Endothelial cell of umbilical vein (primary cell): Measurements from ENCODE around the gene MYO7B. TPM values are rescaled to one million over a fixed set of nuclear protein-coding genes. Genes with fewer than 3 reads are reported as not detected.

Experiments used
- BruUV-seq: library from RNA; stranded (reverse); fragments of 400-500 nt; replicated peaks from 2 replicates; lab custom pipeline; 2021; lab: Mats Ljungman, UMichigan
- CTCF ChIA-PET: fragments of 300-600, 350-600 bp; sonication (Branson Sonifier 250); formaldehyde crosslinking; loops from one replicate; lab custom pipeline; 2021; ENCODE audit warnings: antibody characterized with exemption, inconsistent platforms; lab: Charles Lee
- POLR2A ChIA-PET: fragments of 300-600, 350-600 bp; sonication (Branson Sonifier 250); formaldehyde crosslinking; loops from one replicate; lab custom pipeline; 2021; ENCODE audit warnings: antibody characterized with exemption, inconsistent platforms; lab: Charles Lee
- DNase-seq: peaks from one replicate; pipeline ENCODE4 v3.0.0-alpha.2; 2011; ENCODE audit warnings: low read depth, low spot score
- FAIRE-seq: peaks from 2 replicates; lab custom pipeline; 2011; peaks lifted over from hg19 to GRCh38; lab: Jason Lieb, UNC
- H2AFZ ChIP-seq: 2 replicates; pipeline ENCODE4 v1.6.0; 2012; ENCODE audit warnings: low read depth, low read length, control low read depth, inconsistent platforms
- H3K27ac ChIP-seq: 2 replicates; pipeline ENCODE4 v1.5.1; 2011; ENCODE audit warnings: low read depth, mild to moderate bottlenecking, control low read depth, low read length, moderate library complexity; ENCODE audit not compliant: insufficient read depth
- H3K27me3 ChIP-seq, 2 experiments: 2 replicates each; pipeline versions ENCODE4 v1.6.0 to v1.6.1; 2011; ENCODE audit warnings: low read length in 2 of 2, mixed read lengths in 1 of 2; ENCODE audit not compliant: control insufficient read depth in 2 of 2, insufficient read depth in 2 of 2
- H3K36me3 ChIP-seq, 2 experiments: 2 replicates in 1 of 2; 3 replicates in 1 of 2; pipeline ENCODE4 v1.5.1; 2011; ENCODE audit warnings: low read length in 2 of 2, mild to moderate bottlenecking in 1 of 2, moderate library complexity in 1 of 2; ENCODE audit not compliant: control insufficient read depth in 2 of 2, insufficient read depth in 2 of 2; ENCODE audit errors: extremely low read depth in 1 of 2
- H3K4me1 ChIP-seq: 3 replicates; pipeline ENCODE4 v1.5.1; 2011; ENCODE audit warnings: mild to moderate bottlenecking, low read length; ENCODE audit not compliant: control insufficient read depth, insufficient read depth; ENCODE audit errors: extremely low read depth
- H3K4me2 ChIP-seq: 2 replicates; pipeline ENCODE4 v1.6.1; 2011; ENCODE audit warnings: low read length, control low read depth, mixed read lengths; ENCODE audit not compliant: insufficient read depth
- H3K4me3 ChIP-seq, 3 experiments: fragments of 200-600 bp in 1 of 3; sonication (generic), shearing (Covaris generic) in 1 of 3; replicated peaks in 1 of 3; 2 replicates each; pipeline ENCODE4 v1.5.1; 2011 to 2016; ENCODE audit warnings: control low read depth in 3 of 3, low read length in 3 of 3, mild to moderate bottlenecking in 2 of 3, inconsistent platforms in 1 of 3, low read depth in 1 of 3, moderate library complexity in 1 of 3; ENCODE audit not compliant: insufficient read depth in 1 of 3
- H3K79me2 ChIP-seq: 2 replicates; pipeline ENCODE4 v1.6.0; 2012; ENCODE audit warnings: low read length, inconsistent platforms; ENCODE audit not compliant: control insufficient read depth, insufficient read depth
- H3K9ac ChIP-seq: replicated peaks from 2 replicates; pipeline ENCODE3; 2011; ENCODE audit warnings: low read length, control low read depth; ENCODE audit not compliant: insufficient read depth; ENCODE audit errors: extremely low read depth
- H3K9me1 ChIP-seq: replicated peaks from 3 replicates; pipeline ENCODE4 v1.6.0; 2011; ENCODE audit warnings: mild to moderate bottlenecking, low read length; ENCODE audit not compliant: control insufficient read depth, insufficient read depth; ENCODE audit errors: extremely low read depth
- H3K9me3 ChIP-seq: replicated peaks from 2 replicates; pipeline ENCODE4 v1.5.1; 2012; ENCODE audit warnings: low read length, inconsistent platforms; ENCODE audit not compliant: control insufficient read depth, insufficient read depth
- H4K20me1 ChIP-seq: replicated peaks from 2 replicates; pipeline ENCODE3; 2011; ENCODE audit warnings: mild to moderate bottlenecking, low read length; ENCODE audit not compliant: control insufficient read depth, insufficient read depth; ENCODE audit errors: extremely low read depth
- EZH2 ChIP-seq: IDR thresholded peaks from 2 replicates; pipeline ENCODE4 v1.6.1; 2012; ENCODE audit warnings: borderline replicate concordance, low read depth, mild to moderate bottlenecking, moderate library complexity, low read length, inconsistent platforms; ENCODE audit not compliant: severe bottlenecking
- FOS ChIP-seq: IDR thresholded peaks from 2 replicates; pipeline ENCODE4 v1.6.1; 2011; ENCODE audit warnings: mild to moderate bottlenecking, low read length, moderate library complexity, borderline replicate concordance; ENCODE audit not compliant: insufficient read depth
- GATA2 ChIP-seq: IDR thresholded peaks from 2 replicates; pipeline ENCODE4 v1.7.0; 2011; ENCODE audit warnings: low read depth, mild to moderate bottlenecking, moderate library complexity, mixed read lengths, low read length; ENCODE audit not compliant: insufficient read length, insufficient read depth
- JUN ChIP-seq: IDR thresholded peaks from 2 replicates; pipeline ENCODE4 v1.6.1; 2011; ENCODE audit warnings: borderline replicate concordance, low read depth; ENCODE audit not compliant: insufficient read length, insufficient read depth
- MYC ChIP-seq: IDR thresholded peaks from one replicate; pipeline ENCODE4 v1.6.1; 2011; ENCODE audit warnings: mild to moderate bottlenecking, low read depth, low read length
- POLR2A ChIP-seq: IDR thresholded peaks from 2 replicates; pipeline ENCODE4 v1.6.1; 2012; ENCODE audit warnings: low read depth, mild to moderate bottlenecking, control low read depth, low read length
- dilution Hi-C: fragments of 300-500 bp; cut with MboI; formaldehyde crosslinking; loops from one replicate; pipeline ENCODE4 v1.15.0; 2019; ENCODE audit warnings: low sequenced_read_pairs; ENCODE audit not compliant: extremely low pct_ligation_motif_present
- intact Hi-C: fragments of 100-400 bp; cut with micrococcal nuclease; formaldehyde crosslinking; loops from one replicate; pipeline ENCODE4 v1.10.0; 2022
- polyA plus RNA-seq, 4 experiments: library from polyadenylated mRNA; depleted of rRNA in 3 of 4; stranded (reverse) in 3 of 4; unstranded in 1 of 4; fragments of >200 nt; gene quantifications; 2 replicates each; pipeline versions ENCODE4 v1.2.1 to v1.2.3, GENCODE V29; 2011 to 2012; ENCODE audit warnings: missing spikeins in 1 of 4
- total RNA-seq: library from RNA; stranded (reverse); gene quantifications from 2 replicates; pipeline ENCODE4 v1.2.3, GENCODE V29; 2021
- TF ChIP-seq, protein P1 (sequence below), 2 donors: IDR thresholded peaks; 1 replicate in 1 of 2; 2 replicates in 1 of 2; pipeline ENCODE4 v1.5.1; 2011; ENCODE audit warnings: low read length in 2 of 2, mild to moderate bottlenecking in 2 of 2, moderate library complexity in 2 of 2, control low read depth in 1 of 2, inconsistent platforms in 1 of 2, low read depth in 1 of 2; ENCODE audit not compliant: insufficient read depth in 1 of 2; ENCODE audit errors: extremely low read depth in 1 of 2
- TF ChIP-seq, protein P2 (sequence below): IDR thresholded peaks from 2 replicates; pipeline ENCODE4 v1.6.1; 2011; ENCODE audit not compliant: insufficient read depth, insufficient read length

MYO7B gene
- total and polyA plus RNA-seq, 2 donors (not counting 3 experiments of a cell fraction or from before 2014, with no cell fraction given), result 0.17 TPM; not detected in 1

DNA sequence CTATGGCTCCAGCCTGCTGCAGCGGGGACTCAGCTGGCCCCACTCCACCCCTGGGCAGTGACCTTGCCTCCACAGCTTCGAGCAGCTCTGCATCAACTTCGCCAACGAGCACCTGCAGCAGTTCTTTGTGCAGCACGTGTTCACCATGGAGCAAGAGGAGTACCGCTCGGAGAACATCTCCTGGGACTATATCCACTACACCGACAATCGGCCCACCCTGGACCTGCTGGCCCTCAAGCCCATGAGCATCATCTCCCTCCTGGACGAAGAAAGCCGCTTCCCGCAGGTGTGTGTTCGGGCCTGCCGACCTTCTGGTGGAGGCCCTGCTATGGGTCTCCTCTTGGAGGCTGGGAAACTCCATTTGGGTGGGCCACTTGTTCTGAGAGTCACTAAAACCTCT lies 48.6 kb downstream of the MYO7B start:
- intact Hi-C loops, result no loop called here
- Histone ChIP-seq H3K4me3 (no peak overlapping the region), H4K20me1 (no peaks in the 10 kb centered on the region), H3K27me3 (peaks cover 2% of the 10 kb centered on the region in 2 experiments), H3K27ac (no peak overlapping the region), H3K9me1 (no peaks in the 10 kb centered on the region), H3K9ac (no peak overlapping the region), H3K4me1 (no peaks in the 10 kb centered on the region), H3K36me3 (no peaks in the 10 kb centered on the region), H3K79me2 (no peaks in the 10 kb centered on the region), H3K4me2 (no peak overlapping the region), H3K9me3 (no peaks in the 10 kb centered on the region), H2AFZ (no peak overlapping the region)
- FAIRE-seq, result no peak
- DNase-seq, result no peak
- TF ChIP-seq, protein P1, sequence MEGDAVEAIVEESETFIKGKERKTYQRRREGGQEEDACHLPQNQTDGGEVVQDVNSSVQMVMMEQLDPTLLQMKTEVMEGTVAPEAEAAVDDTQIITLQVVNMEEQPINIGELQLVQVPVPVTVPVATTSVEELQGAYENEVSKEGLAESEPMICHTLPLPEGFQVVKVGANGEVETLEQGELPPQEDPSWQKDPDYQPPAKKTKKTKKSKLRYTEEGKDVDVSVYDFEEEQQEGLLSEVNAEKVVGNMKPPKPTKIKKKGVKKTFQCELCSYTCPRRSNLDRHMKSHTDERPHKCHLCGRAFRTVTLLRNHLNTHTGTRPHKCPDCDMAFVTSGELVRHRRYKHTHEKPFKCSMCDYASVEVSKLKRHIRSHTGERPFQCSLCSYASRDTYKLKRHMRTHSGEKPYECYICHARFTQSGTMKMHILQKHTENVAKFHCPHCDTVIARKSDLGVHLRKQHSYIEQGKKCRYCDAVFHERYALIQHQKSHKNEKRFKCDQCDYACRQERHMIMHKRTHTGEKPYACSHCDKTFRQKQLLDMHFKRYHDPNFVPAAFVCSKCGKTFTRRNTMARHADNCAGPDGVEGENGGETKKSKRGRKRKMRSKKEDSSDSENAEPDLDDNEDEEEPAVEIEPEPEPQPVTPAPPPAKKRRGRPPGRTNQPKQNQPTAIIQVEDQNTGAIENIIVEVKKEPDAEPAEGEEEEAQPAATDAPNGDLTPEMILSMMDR (IDR thresholded peaks at IDR 0.05; ENCODE audit: extremely low read depth in 1 of 2, insufficient read depth in 1 of 2, low read depth in 1 of 2, low read length in 2 of 2), result no peak
- no peak for TF ChIP-seq GATA2
- TF ChIP-seq FOS, result no peak
- no peak for TF ChIP-seq POLR2A
- TF ChIP-seq EZH2, result no peak
- TF ChIP-seq MYC, result no peak
- TF ChIP-seq JUN, result no peak
- TF ChIP-seq, protein P2, sequence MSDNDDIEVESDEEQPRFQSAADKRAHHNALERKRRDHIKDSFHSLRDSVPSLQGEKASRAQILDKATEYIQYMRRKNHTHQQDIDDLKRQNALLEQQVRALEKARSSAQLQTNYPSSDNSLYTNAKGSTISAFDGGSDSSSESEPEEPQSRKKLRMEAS, result no peak
- ChIA-PET POLR2A (no interaction called here), CTCF (no interaction called here)
- BruUV-seq, result no TSS peak
- dilution Hi-C loops, result no loop called here
